CD4-positive, alpha-beta T cell treated with Interferon gamma for 1 hour (primary cell): ENCODE measurements around the gene PTPRM.

Source experiments
- DNase-seq: peaks from one replicate; pipeline ENCODE4 v3.0.0-alpha.2; 2020

PTPRM gene

DNA sequence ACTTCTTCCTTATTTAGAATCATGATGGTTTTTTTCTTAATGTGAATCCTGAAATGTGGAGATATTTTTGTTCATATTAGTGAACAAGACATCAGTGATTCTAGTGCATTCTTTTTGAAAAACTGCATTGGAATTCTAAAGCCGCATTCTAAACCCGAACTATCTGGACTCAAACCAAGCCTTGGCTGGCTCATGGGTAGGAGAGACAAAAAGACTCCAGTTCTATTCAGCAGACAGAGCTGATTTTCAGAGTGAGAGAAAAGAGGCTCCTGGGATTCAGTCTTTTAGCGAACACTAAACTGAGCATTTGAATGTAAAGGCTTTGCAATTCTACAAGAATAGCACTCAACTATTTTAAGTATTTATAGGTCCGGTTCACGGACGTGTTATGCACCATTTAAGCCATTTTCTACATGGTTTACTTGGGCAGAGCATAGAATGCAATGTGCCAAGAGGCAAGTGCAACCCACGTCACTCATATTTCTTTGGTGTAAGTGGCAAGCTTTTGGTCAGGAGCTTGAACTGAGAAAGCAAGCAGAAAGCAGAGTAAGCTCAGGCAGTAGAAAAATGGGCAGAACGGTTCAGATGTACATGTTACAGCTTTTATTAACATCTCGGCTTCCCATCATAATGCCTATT is 814.8 kb downstream of the PTPRM start:
- no peak for DNase-seq

DNA sequence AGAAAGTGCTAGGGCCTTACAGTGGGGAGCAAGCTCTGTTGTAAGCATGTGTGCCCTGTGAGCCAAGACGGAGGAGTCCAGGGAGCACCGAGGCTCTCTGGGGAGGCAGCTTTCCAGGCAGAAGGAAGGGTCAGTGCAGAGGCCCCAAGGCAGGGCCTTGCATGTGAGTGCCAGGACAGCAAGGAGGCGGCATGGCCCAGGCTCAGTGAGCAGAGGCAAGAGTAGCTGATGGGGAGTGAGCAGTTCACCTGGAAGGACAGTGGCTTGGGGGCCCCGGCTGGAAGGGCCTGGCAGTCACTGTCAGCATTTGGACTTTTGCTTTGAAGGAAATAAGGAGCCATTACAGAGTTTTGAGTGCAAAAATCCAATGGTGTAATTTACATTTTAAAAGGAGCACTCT is 818.3 kb downstream of the PTPRM start:
- no peak for DNase-seq

DNA sequence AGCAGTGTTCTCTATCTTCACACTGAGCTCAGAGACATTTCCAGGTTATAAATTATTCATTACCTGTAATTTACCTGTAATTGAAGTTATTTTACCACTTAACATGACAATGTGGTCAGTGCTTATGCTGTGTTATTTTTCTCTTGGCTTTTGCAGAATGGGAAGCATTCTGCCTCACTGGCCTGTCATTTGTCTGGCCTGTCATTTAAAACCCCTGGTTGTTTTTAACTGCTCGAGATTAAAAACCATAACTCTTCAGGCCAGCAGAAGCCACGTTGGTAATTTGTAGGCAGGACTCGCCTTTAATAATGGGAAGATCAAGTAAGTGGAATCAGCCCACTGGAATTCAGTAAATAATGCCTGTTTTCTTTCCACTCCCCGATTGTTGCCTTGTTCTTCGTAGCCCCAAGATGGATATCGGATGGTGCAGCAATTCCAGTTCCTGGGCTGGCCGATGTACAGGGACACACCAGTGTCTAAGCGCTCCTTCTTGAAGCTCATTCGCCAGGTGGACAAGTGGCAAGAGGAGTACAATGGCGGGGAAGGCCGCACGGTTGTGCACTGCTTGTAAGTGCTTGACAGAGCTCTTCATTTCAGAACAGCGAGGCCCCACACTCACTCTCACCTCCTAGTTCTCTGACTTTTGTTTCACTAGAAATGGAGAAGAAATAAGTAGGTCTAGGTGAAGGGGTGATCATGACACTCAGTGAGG is 819.7 kb downstream of the PTPRM start:
- no peak for DNase-seq

DNA sequence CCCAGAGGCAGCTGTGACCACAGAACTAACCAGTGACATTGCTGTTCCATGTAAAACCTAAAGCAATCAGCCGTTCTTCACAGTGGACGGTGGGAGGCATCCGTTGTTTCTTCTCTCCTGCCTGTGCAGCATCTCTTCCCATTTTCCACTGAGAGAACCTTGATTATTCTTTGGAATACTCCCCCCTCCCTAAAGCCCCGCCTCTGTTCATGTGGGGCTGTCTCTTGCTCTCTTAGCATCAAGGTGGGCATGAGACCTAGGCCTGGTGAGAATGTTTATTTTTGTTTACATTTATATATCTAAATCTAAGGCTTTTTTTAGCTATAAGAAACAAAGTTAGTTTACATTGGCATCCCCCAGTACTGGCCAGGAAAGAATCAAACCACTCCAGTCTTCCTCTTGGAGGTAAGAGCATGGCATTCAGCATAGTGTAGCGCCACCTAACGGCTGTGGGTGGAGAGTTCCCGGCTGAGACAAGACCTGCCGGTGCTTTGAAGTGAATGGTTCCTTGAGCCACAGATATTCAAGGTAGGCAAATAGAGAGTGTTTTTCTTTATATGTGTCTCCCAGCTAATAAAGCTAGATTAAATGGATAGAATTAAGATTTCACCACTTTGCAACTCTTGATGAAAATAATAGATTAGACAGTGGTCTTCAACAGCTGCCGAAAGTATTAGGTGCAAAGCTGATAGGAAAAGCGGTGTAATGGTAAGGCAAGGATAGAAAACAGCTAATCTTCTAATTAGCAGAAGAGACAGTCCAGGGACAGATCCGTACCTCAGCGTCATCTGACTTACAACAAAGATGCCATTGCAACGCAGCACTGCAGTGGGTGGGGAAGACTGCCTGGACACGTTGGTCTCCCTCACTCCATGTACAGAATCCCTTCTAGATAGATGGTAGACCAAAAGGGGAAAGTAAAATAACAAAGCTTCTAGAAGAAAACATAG is 822.5 kb downstream of the PTPRM start:
- DNase-seq, result no peak

DNA sequence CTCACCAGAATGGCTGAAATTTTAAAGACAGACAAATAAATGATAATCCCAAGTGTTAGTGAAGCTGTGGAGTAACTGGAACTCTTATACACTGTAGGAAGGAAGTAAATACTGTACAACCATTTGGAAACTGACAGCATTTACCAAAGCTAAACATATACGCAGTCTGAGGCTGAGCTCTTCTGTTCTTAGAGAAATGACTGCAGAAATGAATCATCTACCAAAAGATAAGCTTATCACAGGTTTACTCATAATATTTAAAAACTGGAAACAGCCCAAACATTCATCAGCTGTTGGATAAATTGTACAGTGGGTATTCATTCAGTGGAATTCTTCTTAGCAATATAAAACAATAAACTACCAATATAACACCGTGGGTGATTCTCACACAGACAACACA is 824.0 kb downstream of the PTPRM start:
- no peak for DNase-seq

DNA sequence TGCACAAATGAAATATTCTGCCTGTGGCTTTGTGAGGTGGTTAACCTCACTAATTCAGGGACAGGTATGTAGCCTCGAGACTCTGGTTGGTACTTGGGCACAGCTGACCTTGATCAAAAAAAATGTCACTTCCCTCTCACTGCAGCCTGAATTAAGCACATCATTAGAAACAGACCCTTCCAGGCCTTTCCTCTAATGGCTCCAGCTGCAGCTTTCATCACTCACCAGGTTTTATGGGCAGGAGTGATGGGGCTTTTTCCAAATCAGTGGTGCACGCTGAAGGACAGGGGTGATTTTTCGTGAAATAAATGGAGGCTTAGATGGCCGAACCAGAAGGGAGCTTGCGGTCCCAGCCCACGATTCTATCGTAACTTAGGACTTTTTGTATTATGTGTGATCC is 829.1 kb downstream of the PTPRM start:
- DNase-seq, result no peak

DNA sequence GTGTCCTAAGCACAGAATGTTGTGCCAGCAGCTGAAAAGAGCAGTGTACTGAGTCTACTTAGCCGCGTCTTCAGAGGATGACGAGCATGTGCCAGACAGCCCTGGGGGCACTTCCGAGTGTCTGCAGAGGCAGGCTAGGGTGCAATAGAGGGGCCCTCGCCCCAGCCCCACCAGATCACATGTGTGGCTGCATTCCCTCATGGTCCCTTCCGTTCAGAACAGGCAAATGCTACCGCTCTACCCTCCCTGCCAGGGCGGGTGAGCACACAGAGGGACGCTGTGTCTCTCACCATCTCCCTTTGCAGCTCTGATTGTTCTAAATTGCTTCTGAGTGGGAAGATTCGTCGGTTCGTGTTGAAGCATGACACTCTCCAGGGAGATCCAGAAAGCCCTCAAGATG is 829.9 kb downstream of the PTPRM start:
- DNase-seq, result no peak

DNA sequence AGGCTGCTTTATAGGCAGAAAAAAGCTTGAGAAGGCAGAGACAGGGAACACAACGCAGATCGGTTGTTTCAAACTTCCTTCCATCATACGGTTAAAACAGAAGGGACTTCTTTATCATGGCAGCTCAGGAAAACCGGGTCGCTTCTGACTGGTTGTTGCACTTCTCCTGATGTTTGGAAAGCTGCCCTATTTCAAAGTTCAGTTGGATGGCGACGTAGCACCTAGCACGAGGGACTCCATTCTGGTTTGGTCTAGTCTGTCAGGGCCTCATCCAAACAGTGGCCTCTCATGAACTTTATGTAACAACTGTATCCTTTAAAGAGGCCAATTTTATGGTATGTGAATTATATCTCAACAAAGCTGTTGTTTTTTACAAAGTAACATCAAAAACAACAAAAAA is 832.0 kb downstream of the PTPRM start:
- no peak for DNase-seq

DNA sequence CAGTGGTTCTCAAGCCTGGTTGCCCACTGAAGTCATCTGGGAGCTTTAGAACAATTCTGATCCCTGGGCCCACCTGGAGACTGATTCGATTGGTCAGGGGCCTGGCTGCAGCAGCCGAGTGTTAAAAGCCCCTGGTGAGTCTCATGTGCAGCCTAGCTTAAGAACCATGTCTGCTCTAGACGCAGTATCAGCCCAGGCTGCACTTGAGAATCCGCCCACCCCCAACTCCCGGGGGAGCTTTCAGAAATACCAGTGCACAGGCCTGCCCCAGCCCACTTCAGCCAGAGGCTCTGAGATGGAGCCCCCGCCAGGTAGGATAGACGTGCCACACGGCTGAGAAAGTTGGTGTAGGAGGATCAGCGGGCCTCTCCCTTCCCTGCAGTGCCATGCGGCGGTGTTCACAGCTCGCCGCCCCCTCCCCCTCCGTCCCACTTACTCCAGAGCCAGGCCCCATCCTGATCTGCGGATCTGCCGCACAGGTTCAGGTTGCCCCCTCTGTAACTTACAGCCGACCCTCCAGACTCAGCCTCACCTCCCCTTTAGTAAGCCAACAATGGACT is 833.2 kb downstream of the PTPRM start:
- no peak for DNase-seq

DNA sequence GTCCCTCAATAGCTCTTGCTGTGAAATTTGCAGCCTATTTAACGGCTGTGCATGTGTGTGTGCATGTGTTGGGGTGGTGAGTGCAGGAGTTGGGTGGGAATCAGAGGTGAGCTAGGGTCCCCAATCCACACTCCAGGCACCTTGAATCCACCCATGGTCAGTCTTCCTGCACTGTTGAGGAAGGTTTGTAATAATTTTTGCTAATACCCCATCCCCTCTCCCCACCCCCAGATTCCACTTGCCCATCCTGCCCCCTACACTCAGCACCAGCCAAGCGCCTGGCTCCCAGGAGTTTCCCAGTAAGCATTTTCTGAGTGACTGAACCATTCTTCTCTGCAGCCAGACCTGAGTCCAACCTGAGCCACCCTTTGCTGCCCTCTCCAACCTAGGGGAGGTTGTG is 833.7 kb downstream of the PTPRM start:
- no peak for DNase-seq

DNA sequence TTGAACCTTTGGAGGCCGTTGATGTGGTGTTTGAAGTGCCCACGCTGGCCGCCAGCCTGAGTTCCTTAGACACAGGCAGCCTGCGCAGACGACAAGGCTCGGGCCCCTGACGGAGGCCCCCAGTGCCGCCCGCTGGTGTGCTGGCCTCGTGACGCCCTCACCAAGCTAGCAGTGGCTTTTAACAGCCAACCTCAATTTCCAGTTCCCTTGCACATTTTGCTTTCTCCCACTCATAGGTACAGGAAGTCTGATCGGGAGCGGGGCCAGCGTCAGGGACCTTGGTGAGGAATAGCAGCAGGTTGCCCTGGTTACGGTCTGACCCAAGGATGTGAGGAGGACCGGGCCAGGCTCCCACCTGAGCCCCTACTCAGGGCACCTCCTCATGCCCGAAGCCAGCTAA is 834.5 kb downstream of the PTPRM start:
- no peak for DNase-seq

DNA sequence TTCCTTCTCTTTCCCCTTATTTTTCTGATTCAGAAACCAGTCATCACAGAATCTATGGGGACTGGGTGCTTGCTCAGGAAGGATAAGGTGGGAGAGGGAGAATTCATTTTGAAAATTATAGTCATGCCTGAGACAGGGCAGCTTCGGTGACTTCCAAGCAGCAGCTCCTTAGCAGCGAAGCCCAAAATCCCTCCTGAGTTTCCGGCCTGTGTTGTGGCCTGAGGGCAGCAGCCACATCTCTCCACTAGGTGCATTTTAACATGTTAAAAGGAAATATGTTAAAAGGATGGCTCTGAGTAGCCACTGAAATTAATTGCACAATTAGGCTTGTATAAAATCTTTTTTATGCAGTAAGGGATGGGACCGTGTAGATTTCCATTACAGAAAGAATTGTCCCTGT is 835.1 kb downstream of the PTPRM start:
- no peak for DNase-seq

DNA sequence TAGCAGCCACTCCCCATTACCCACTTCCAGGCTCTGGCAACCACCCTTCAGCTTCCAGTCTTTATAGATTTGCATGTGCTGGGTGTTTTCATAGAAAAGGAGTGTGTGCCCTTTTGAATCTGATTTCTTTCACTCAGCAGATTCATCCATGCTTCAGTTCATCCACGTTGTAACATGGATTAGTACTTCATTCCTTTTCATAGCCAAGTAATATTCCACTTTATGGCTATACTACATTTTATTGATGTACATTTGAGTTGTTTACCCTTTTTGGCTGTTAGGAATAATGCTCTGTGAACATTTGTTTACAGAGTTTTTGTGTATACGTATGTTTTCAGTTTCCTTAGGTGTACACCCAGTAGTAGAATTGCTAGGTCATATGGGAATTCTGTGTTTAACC is 836.6 kb downstream of the PTPRM start:
- no peak for DNase-seq

DNA sequence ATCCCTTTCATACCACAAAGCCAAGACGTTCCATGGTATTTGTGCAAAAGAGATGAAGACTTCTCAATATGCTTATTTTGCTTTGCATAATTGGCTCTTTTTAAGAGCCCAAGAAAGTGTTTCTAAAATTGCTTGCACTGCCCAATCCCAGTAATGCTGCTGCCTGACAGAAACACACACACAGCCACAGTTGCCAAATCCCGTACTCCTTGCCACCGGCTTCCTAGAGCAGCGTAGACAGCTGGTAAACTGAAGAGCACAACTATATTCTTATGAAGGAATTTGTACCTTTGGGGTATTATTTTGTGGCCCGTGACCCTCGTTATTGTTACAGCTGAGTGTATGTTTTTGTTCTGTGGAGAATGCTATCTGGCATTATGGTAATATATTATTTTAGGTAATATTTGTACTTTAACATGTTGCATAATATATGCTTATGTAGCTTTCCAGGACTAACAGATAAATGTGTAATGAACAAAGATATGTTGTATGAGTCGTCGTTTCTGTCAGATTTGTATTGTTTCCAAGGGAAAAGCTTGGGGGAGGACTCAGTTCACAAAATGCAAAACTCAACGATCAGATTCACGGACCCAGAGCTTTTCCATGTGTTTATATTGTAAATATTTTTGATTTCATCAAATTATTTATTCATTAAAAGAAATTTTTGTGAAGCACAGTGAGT is 839.2 kb downstream of the PTPRM start:
- DNase-seq, result no peak

DNA sequence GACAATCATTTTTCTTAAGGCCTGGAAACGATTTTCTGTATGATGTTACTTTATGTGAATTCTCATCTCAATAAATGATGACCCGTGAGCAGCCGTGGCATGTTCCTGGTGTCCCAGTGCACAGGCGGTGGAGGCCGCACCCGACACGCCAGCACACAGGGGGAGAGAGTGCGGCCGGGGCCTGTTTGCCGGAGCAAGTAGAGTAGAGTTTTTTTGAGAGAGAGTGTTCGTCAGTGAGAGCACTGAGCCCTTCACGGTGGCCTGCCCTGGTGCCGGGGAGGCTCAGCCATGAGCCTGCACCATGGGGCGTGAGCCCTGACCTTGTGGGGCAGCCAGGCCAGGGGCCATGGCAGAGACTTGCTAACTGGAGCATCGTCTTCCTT is 839.7 kb downstream of the PTPRM start:
- no peak for DNase-seq

DNA sequence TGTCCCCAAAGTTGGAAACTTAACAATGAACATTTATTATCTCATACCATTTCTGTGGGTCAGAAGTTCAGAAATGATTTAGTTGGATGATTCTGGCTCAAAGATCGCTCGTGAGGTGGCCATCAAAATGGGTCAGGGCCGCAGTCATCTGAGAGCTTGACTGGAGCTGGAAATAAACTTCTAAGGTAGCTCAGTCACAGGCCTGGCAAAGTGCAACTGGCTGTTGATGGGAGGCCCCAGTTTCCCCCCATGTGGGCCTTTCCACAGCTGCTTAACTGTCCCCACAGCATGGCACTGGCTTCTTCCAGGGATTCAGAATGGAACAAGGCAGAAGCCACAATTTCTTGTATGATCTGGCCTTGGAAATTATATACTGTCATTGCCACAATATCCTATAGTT is 842.0 kb downstream of the PTPRM start:
- no peak for DNase-seq

DNA sequence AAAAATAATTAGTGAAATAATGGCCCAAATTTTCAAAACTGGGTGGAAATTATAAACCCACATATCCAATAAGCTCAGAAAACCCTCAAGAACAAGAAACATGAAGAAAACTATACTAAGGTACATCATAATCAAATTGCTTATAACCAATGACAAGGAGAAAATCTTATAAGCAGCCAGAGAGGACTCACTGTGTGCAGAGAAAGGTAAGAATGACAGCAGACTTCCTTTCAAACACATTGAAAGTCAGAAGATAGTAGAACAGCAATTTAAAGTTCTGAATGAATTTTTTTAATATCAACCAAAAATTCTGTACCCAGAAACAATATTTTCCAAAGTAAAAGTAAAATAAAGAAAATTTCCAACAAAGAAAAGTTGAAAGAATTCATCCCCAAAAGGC is 844.4 kb downstream of the PTPRM start:
- no peak for DNase-seq

DNA sequence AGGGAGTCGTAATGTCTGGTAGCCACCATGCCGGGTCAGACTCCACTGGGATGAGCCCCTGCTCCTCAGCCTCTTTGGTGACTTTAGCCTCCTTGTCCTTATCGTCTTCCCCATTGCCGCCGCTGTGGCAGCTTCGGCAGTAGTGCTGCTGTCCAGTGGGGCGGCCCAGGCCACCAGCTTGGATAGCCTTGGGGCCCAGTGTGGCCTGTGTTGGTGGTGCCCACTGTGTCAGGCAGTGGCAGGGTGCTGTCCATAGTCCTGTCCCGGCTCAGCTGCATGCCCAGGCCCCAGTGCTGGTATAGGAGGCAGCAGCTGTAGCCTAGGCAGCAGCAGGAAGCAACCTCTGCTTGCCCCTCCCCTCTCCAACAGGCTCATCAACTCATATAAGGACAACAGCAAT is 845.0 kb downstream of the PTPRM start:
- DNase-seq, result no peak

DNA sequence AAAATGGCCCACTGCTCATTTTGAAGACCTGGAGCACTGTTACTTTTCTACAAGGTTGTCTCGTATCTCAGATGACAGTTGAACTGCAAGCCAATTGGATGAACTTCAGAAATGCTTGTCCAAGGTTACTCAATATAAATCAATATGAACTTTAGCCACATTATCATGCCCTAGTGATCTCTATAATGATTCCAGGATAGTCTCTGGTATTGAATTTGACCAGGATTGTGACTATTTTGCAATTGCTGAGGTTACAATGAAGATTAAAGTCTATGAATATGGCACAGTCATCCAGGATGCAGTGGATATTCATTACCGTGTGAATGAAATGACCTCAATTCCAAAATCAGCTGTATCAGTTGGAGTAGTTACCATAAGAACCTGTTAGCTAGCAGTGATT is 846.1 kb downstream of the PTPRM start:
- DNase-seq, result no peak

DNA sequence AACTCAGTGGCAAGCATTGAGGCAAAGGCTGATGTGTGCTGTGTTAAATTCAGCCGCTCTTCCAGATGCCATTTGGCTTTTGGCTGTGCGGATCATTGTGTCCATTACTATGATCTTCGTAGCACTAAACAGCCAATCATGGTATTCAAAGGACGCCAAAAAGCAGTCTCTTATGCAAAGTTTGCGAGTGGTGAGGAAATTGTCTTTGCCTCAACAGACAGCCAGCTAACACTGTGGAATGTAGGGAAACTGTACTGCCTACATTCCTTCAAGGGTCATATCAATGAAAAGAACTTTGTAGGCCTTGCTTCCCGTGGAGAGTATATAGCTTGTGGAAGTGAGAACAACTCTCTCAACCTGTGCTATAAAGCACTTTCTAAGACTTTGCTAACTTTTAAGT is 846.6 kb downstream of the PTPRM start:
- DNase-seq, result no peak

DNA sequence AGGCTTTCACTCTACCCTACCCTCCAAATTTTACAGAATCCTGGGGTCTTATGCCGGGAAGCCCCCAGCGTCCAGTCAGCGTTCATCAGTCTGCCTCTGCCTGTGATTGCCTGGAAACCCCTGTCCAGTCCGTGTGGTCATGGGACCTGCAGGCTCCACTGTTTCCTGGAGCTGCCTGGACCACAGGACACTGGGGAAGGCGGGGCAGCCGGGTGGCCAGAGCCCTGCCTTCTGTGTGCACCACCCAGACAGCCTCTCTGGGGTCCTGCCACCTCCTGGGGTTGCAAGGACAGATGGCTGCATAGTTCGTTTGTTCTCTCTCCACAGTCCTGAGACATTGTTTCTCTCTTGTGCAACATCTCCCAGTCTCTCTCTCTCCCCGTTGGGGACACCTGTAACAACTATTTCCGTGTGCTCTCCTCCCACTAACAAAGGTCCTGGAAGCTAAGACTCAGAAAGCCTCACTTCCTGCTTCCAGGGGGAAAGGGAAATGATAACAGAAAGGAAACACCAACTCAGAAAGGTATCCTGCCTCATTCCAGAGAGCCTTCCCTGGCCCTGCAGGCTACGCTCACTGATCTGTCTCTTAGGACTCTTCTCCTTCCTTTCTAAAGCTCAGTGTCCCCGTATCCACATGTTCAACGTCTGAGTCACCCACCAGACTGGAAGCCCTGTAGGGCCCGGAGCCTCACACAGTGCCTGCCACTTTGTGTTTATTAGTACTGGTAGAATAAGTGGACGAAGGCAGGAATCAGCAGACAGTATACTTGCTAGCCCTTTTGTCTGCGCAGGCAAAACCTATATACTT is 849.3 kb downstream of the PTPRM start:
- no peak for DNase-seq

DNA sequence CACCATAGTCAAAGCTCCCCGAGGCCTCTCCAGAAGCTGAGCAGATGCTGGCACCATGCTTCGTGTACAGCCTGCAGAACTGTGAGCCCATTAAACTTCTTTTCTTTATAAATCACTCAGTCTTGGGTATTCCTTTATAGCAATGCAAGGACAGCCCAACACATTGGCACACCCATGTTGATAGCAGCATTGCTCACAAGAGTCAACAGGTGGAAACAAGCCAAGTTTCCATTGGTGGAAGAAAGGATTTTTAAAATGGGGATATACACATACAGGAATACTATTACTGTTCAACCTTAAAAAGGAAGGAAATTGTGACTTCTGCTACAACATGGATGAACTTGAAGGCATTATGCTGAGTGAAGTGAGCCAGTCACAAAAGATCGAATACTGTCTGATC is 855.3 kb downstream of the PTPRM start:
- DNase-seq, result no peak
